Measurements from ENCODE around the gene HIVEP3. TPM values are rescaled to one million over a fixed set of nuclear protein-coding genes. Genes with fewer than 3 reads are reported as not detected.
A peak's percentile ranks its signal among the peaks of the same experiment; 100 is the strongest.

Gene HIVEP3
- total RNA-seq, 1 experiment from 2014 or later: 1.4 TPM

- no peaks in the 10 kb centered on the region for H3K23me2 ChIP-seq (ENCODE audit: insufficient read length, low read depth, low read length, poor library complexity, severe bottlenecking)
- H3K9me3 ChIP-seq (ENCODE audit: control insufficient read depth, low read depth, low read length): no peaks in the 10 kb centered on the region
- H4K8ac ChIP-seq (replicated peaks; ENCODE audit: insufficient read length, low read depth, low read length): no peak overlapping the region
- DNase-seq: peak; percentile 73
- H4K5ac ChIP-seq (ENCODE audit: insufficient read length, low read depth, low read length): no peak overlapping the region
- H3K27me3 ChIP-seq (ENCODE audit: insufficient read depth, low read length): no peaks in the 10 kb centered on the region
- no peaks in the 10 kb centered on the region; a peak in 1 of 7 replicates for H3K36me3 Mint-ChIP-seq (ENCODE audit: insufficient read depth in 1 of 3, low read depth in 3 of 3)
- H3K23ac ChIP-seq (ENCODE audit: insufficient read length, low read depth, low read length): no peak overlapping the region
- no peaks in the 10 kb centered on the region for H4K20me1 ChIP-seq (ENCODE audit: control insufficient read depth, insufficient read depth, insufficient read length)
- H3K27ac Mint-ChIP-seq: no peak overlapping the region
- H3K79me2 ChIP-seq (ENCODE audit: insufficient read depth, low read length): no peaks in the 10 kb centered on the region
- no peaks in the 10 kb centered on the region for H3K79me1 ChIP-seq (ENCODE audit: insufficient read depth, low read depth, low read length, poor library complexity, severe bottlenecking)
- H3K27me3 Mint-ChIP-seq (ENCODE audit: low read depth): no peaks in the 10 kb centered on the region; the same call in 1 of the 2 replicates
- H2BK120ac ChIP-seq (ENCODE audit: low read depth, low read length, poor library complexity, severe bottlenecking): no peak overlapping the region
- no peaks in the 10 kb centered on the region for H3K4me1 ChIP-seq (ENCODE audit: insufficient read depth, low read length)
- WGBS (ENCODE audit: extremely low coverage, insufficient read length, low lambda C conversion rate): no CpG with 5 or more reads among the region's 5 CpGs
- H3K9ac ChIP-seq (ENCODE audit: extremely low read depth, insufficient read length, low read length): no peak overlapping the region
- no peak overlapping the region for H2BK5ac ChIP-seq (ENCODE audit: insufficient read length, low read length)
- H3K4ac ChIP-seq (ENCODE audit: low read depth, low read length): no peak overlapping the region
- H4K91ac ChIP-seq (ENCODE audit: insufficient read length, low read depth, low read length): no peak overlapping the region
- no peak overlapping the region; a peak in 1 of 5 replicates for H3K4me3 Mint-ChIP-seq
- no peak overlapping the region for H2BK12ac ChIP-seq (ENCODE audit: insufficient read length, low read depth, low read length)
- H3K9me3 Mint-ChIP-seq: no peaks in the 10 kb centered on the region; a peak in 1 of 5 replicates
- H3K27ac ChIP-seq (ENCODE audit: insufficient read length, low read depth, low read length): no peak overlapping the region
- H3T11ph ChIP-seq (ENCODE audit: low read length): no peak overlapping the region
- H3K4me1 Mint-ChIP-seq: peaks cover 8 to 9% of the 10 kb centered on the region in 2 experiments
- H2BK15ac ChIP-seq (ENCODE audit: low read depth, low read length): no peak overlapping the region
- no peak overlapping the region for H2AK5ac ChIP-seq (ENCODE audit: insufficient read length, low read length)
- TF ChIP-seq, protein P1, sequence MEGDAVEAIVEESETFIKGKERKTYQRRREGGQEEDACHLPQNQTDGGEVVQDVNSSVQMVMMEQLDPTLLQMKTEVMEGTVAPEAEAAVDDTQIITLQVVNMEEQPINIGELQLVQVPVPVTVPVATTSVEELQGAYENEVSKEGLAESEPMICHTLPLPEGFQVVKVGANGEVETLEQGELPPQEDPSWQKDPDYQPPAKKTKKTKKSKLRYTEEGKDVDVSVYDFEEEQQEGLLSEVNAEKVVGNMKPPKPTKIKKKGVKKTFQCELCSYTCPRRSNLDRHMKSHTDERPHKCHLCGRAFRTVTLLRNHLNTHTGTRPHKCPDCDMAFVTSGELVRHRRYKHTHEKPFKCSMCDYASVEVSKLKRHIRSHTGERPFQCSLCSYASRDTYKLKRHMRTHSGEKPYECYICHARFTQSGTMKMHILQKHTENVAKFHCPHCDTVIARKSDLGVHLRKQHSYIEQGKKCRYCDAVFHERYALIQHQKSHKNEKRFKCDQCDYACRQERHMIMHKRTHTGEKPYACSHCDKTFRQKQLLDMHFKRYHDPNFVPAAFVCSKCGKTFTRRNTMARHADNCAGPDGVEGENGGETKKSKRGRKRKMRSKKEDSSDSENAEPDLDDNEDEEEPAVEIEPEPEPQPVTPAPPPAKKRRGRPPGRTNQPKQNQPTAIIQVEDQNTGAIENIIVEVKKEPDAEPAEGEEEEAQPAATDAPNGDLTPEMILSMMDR (conservative IDR thresholded peaks at IDR 0.05): peak; percentile 89
- H3K18ac ChIP-seq (ENCODE audit: insufficient read length, low read depth, low read length): no peak overlapping the region
- no peak overlapping the region for H2BK20ac ChIP-seq (ENCODE audit: low read depth, low read length, poor library complexity, severe bottlenecking)
- no peak overlapping the region for H3K56ac ChIP-seq (ENCODE audit: insufficient read length, low read depth, low read length)
- no peak overlapping the region for H3K4me2 ChIP-seq (ENCODE audit: insufficient read depth, insufficient read length, low read length)
- H2AFZ ChIP-seq (ENCODE audit: low read length): no peak overlapping the region
- no peak overlapping the region for H3K14ac ChIP-seq (ENCODE audit: insufficient read depth, low read length)
Observed at GRCh38 chr1:41812051-41812450, 106.7 kb downstream of the HIVEP3 start.

Data from H9 (cell line).